K562 (cell line): Measurements from ENCODE around the gene IRAK2. TPM values are rescaled to one million over a fixed set of nuclear protein-coding genes. Genes with fewer than 3 reads are reported as not detected.
A peak's percentile ranks its signal among the peaks of the same experiment; 100 is the strongest.

Experiments used
- ATAC-seq: fragments of 200-7000 bp; cut with Tn5 transposase; 3 replicates; pipeline ENCODE4 v1.9.1; 2020; ENCODE audit warnings: moderate library complexity
- BruUV-seq: library from RNA; stranded (reverse); fragments of 400-500 nt; replicated peaks from 2 replicates; lab custom pipeline; 2021; lab: Mats Ljungman, UMichigan
- CTCF ChIA-PET: fragments of 300-600 bp; formaldehyde crosslinking; extraction: SDS; loops from one replicate; lab custom pipeline; 2021; ENCODE audit warnings: low intra/inter-chr PET ratio; lab: Yijun Ruan, JAX
- POLR2A ChIA-PET: fragments of 300-600, 350-650 bp; sonication (Branson Sonifier 250); formaldehyde crosslinking; extraction: SDS; loops from one replicate; lab custom pipeline; 2021; ENCODE audit warnings: antibody characterized with exemption, inconsistent platforms; lab: Yijun Ruan, JAX
- DNase-seq, 4 experiments: peaks; one replicate each; pipeline versions ENCODE4 v3.0.0 to v3.0.0-alpha.2; 2011 to 2018; ENCODE audit warnings: low spot score in 3 of 4, mixed read lengths in 3 of 4; ENCODE audit errors: extremely low read depth in 1 of 4
- FAIRE-seq: peaks from 2 replicates; lab custom pipeline; 2011; peaks lifted over from hg19 to GRCh38; lab: Jason Lieb, UNC
- H2AFZ ChIP-seq: 2 replicates; pipeline ENCODE4 v1.6.0; 2011; ENCODE audit warnings: low read depth, low read length, control low read depth, inconsistent platforms
- H3K27ac ChIP-seq: fragments of 200-600 bp; 3 replicates; pipeline ENCODE4 v1.8.0; 2011; ENCODE audit warnings: low read depth, mild to moderate bottlenecking, control low read depth, inconsistent platforms, low read length, moderate library complexity, mixed read lengths; ENCODE audit errors: extremely low read depth
- H3K27me3 ChIP-seq, 2 experiments: fragments of 300-600 bp in 1 of 2; 2 replicates in 1 of 2; 3 replicates in 1 of 2; pipeline versions ENCODE4 v1.6.0 to v1.8.0; 2011; ENCODE audit warnings: inconsistent platforms in 2 of 2, low read length in 2 of 2, mild to moderate bottlenecking in 1 of 2, mixed read lengths in 1 of 2, moderate library complexity in 1 of 2; ENCODE audit not compliant: control insufficient read depth in 2 of 2, insufficient read depth in 2 of 2
- H3K36me3 ChIP-seq: fragments of 300-600 bp; 3 replicates; pipeline ENCODE4 v1.8.0; 2011; ENCODE audit warnings: mild to moderate bottlenecking, low read length, inconsistent platforms; ENCODE audit not compliant: control insufficient read depth, insufficient read depth
- H3K4me1 ChIP-seq, 2 experiments: fragments of 200-600 bp in 1 of 2; replicated peaks in 1 of 2; 2 replicates in 1 of 2; 3 replicates in 1 of 2; pipeline versions ENCODE4 v1.5.1 to v1.8.0; 2011; ENCODE audit warnings: inconsistent platforms in 2 of 2, low read length in 2 of 2, mild to moderate bottlenecking in 1 of 2, mixed read lengths in 1 of 2, moderate library complexity in 1 of 2; ENCODE audit not compliant: control insufficient read depth in 2 of 2, insufficient read depth in 2 of 2
- H3K4me2 ChIP-seq: 2 replicates; pipeline ENCODE4 v1.6.1; 2011; ENCODE audit warnings: low read length, control low read depth, inconsistent platforms, mixed read lengths; ENCODE audit not compliant: insufficient read depth
- H3K4me3 ChIP-seq: fragments of 200-600 bp; sonication (generic), shearing (Covaris generic); 2 replicates; pipeline ENCODE4 v1.5.1; 2016; ENCODE audit warnings: control low read depth, inconsistent platforms
- H3K79me2 ChIP-seq: fragments of 200-600 bp; 3 replicates; pipeline ENCODE4 v1.8.0; 2011; ENCODE audit warnings: low read length, inconsistent platforms; ENCODE audit not compliant: control insufficient read depth, insufficient read depth
- H3K9ac ChIP-seq, 2 experiments: 2 replicates each; pipeline versions ENCODE4 v1.6.0 to v1.6.1; 2011; ENCODE audit warnings: low read depth in 2 of 2, low read length in 2 of 2, control low read depth in 1 of 2, inconsistent platforms in 1 of 2, mild to moderate bottlenecking in 1 of 2, mixed read lengths in 1 of 2; ENCODE audit not compliant: insufficient read depth in 1 of 2
- H3K9me1 ChIP-seq: one replicate; pipeline ENCODE4 v1.6.0; 2011; ENCODE audit warnings: inconsistent platforms, mild to moderate bottlenecking, low read length, moderate library complexity; ENCODE audit not compliant: control insufficient read depth, insufficient read depth
- H3K9me3 ChIP-seq: replicated peaks from 2 replicates; pipeline ENCODE4 v1.5.1; 2011; ENCODE audit warnings: low read depth, low read length, inconsistent platforms; ENCODE audit not compliant: control insufficient read depth, insufficient read depth
- H4K20me1 ChIP-seq: replicated peaks from 2 replicates; pipeline ENCODE4 v1.6.1; 2011; ENCODE audit warnings: low read length, inconsistent platforms, mixed read lengths; ENCODE audit not compliant: control insufficient read depth, insufficient read depth
- CREB3 ChIP-seq: fragments of 450-650 bp; conservative IDR thresholded peaks from 2 replicates; pipeline ENCODE4 v1.6.1; 2016; ENCODE audit warnings: missing genetic modification characterization, low read depth, mild to moderate bottlenecking, missing compliant biosample characterization, moderate library complexity
- HDAC1 ChIP-seq, 2 experiments: fragments of 450-650 bp; IDR thresholded peaks; 2 replicates each; pipeline ENCODE4 v1.6.1; 2016 to 2017; ENCODE audit warnings: inconsistent platforms in 1 of 2, mild to moderate bottlenecking in 1 of 2, moderate library complexity in 1 of 2
- HDAC2 ChIP-seq: fragments of 450-650 bp; IDR thresholded peaks from 2 replicates; pipeline ENCODE4 v1.6.1; 2016; ENCODE audit warnings: mild to moderate bottlenecking
- KDM1A ChIP-seq, 2 experiments: fragments of 450-650 bp; IDR thresholded peaks; 2 replicates each; pipeline ENCODE4 v1.6.1; 2016; ENCODE audit warnings: mild to moderate bottlenecking in 2 of 2
- MECOM ChIP-seq: fragments of 250-450 bp; sonication (Bioruptor Pico); IDR thresholded peaks from 2 replicates; pipeline ENCODE4 v1.8.0; 2022; ENCODE audit warnings: inconsistent platforms
- RCOR1 ChIP-seq, 2 experiments: IDR thresholded peaks; 2 replicates each; pipeline ENCODE4 v1.6.1; 2012; ENCODE audit warnings: low read depth in 2 of 2, low read length in 2 of 2, borderline replicate concordance in 1 of 2, improper control_type of control experiment in 1 of 2
- RERE ChIP-seq: sonication (generic); formaldehyde crosslinking; IDR thresholded peaks from 2 replicates; pipeline ENCODE4 v1.8.0; 2023; ENCODE audit warnings: missing genetic modification reagents, mild to moderate bottlenecking, borderline replicate concordance
- SPI1 ChIP-seq: IDR thresholded peaks from 2 replicates; pipeline ENCODE4 v1.6.1; 2011; ENCODE audit warnings: low read depth, low read length, control low read depth, borderline replicate concordance
- ZNF551 ChIP-seq: fragments of 250-450 bp; sonication (Bioruptor Pico); IDR thresholded peaks from 2 replicates; pipeline ENCODE4 v1.5.0; 2021; ENCODE audit warnings: mild to moderate bottlenecking, moderate library complexity
- WGBS: fragments of 100-300 bp; shearing (Covaris generic); methylation state at CpG from one replicate; pipeline ENCODE4 v1.1.6; 2016; ENCODE audit warnings: low coverage, mixed read lengths; ENCODE audit not compliant: insufficient coverage; ENCODE audit errors: missing lambda C conversion rate; 5-methylcytosine and 5-hydroxymethylcytosine counted together
- in situ Hi-C: fragments of 300-500 bp; cut with MboI; formaldehyde crosslinking; loops from 4 replicates; pipeline ENCODE4 v1.15.0; 2018; ENCODE audit warnings: inconsistent platforms, mixed read lengths
- intact Hi-C: fragments of 100-400 bp; cut with micrococcal nuclease; formaldehyde crosslinking; loops from 2 replicates; pipeline ENCODE4 v1.14.2; 2022
- polyA plus RNA-seq, 8 experiments: library from polyadenylated mRNA; depleted of rRNA in 4 of 8; stranded (reverse) in 5 of 8; unstranded in 3 of 8; fragments of >200 nt; fragmentation: Nextera tagmentation in 2 of 8; fragmentation: Illumina TruSeq in 1 of 8; extraction: Ambion mirVana in 2 of 8; extraction: Trizol in 1 of 8; gene quantifications; 2 replicates each; pipeline versions ENCODE4 v1.2.1 to v1.2.3, GENCODE V29; 2011 to 2014; ENCODE audit warnings: inconsistent platforms in 1 of 8, missing spikeins in 1 of 8
- total RNA-seq, 7 experiments: library from RNA; depleted of rRNA in 6 of 7; stranded (reverse); fragments of >200 nt in 6 of 7; fragmentation: Illumina TruSeq in 2 of 7; extraction: Trizol in 2 of 7; gene quantifications; 2 replicates each; pipeline versions ENCODE4 v1.2.1 to v1.2.3, GENCODE V29; 2011 to 2021; ENCODE audit warnings: low replicate concordance in 1 of 7

Gene IRAK2
- total and polyA plus RNA-seq, 9 of the 15 experiments (the other 6 are each of a cell fraction or from before 2014, with no cell fraction given): 0.42 to 4.4 (median 2.7) TPM

- TF ChIP-seq RERE (CRISPR knock-in tag): no peak
Observed at GRCh38 chr3:10142707-10143560, 21.8 kb upstream of the IRAK2 start (continued).

- Histone ChIP-seq H3K4me2 (no peak overlapping the region), H3K4me1 (peaks cover 15 to 27% of the 10 kb centered on the region in 2 experiments; a peak in 4 of 5 replicates), H2AFZ (no peak overlapping the region), H3K36me3 (peaks cover 64% of the 10 kb centered on the region), H3K27me3 (no peaks in the 10 kb centered on the region), H3K9me1 (no peaks in the 10 kb centered on the region), H3K79me2 (peaks cover 60% of the 10 kb centered on the region), H3K27ac (no peak overlapping the region), H3K9ac (no peak overlapping the region), H4K20me1 (peaks cover 8% of the 10 kb centered on the region; the same call in 1 of the 2 replicates), H3K4me3 (no peak overlapping the region), H3K9me3 (no peaks in the 10 kb centered on the region)
- ATAC-seq (no peak), FAIRE-seq (no peak), DNase-seq (no peak)
- in situ Hi-C loops (no loop called here), intact Hi-C loops (no loop called here)
- CTCF ChIA-PET: no interaction called here
- peak; percentile 90 for TF ChIP-seq SPI1
- no peak for TF ChIP-seq MECOM (CRISPR knock-in tag)
- no peak for TF ChIP-seq CREB3 (tag)
- TF ChIP-seq HDAC2: peak; percentile 90
- peak; percentile 50 to 92; a peak in 2 of 4 replicates for TF ChIP-seq HDAC1 (IDR thresholded peaks at IDR 0.05)
- peak; percentile 98 for TF ChIP-seq KDM1A (IDR thresholded peaks at IDR 0.05)
- TF ChIP-seq ZNF551 (CRISPR knock-in tag): no peak
- TF ChIP-seq RCOR1 (IDR thresholded peaks at IDR 0.05; ENCODE audit: borderline replicate concordance in 1 of 2, low read depth in 2 of 2, low read length in 2 of 2): peak; percentile 94 to 96
- POLR2A ChIA-PET: interaction anchor here (0.5 kb wide), 1 partner anchor 9 kb away, joined by 4 read pairs; no protein-coding TSS in a partner anchor
- BruUV-seq: no TSS peak
- WGBS: 58% methylated on average over 4 of the region's 4 CpGs
Observed at GRCh38 chr3:10145685-10146084, 19.0 kb upstream of the IRAK2 start.
